OCI-LY3 (cell line): Measurements from ENCODE around the gene SHC1.

ENCODE experiments used
- H2AFZ ChIP-seq: fragments of 200-600, 300-600 bp; shearing (Covaris generic); 2 replicates; pipeline ENCODE4 v1.6.0; 2014; ENCODE audit warnings: antibody characterized with exemption, low read depth, low read length
- H3K27ac ChIP-seq: fragments of 200-600, 300-600 bp; sonication (generic); 2 replicates; pipeline ENCODE4 v1.5.1; 2014; ENCODE audit warnings: mild to moderate bottlenecking, low read length, moderate library complexity, mixed read lengths
- H3K27me3 ChIP-seq: fragments of 200-600, 300-600 bp; sonication (generic); 2 replicates; pipeline ENCODE4 v1.6.1; 2014; ENCODE audit warnings: low read depth, low read length, mixed read lengths
- H3K36me3 ChIP-seq: fragments of 200-600, 300-600 bp; sonication (generic); replicated peaks from 2 replicates; pipeline ENCODE3; 2014; ENCODE audit warnings: low read depth, low read length, mixed read lengths
- H3K4me1 ChIP-seq: fragments of 300-600, 200-600 bp; sonication (generic); 2 replicates; pipeline ENCODE4 v1.6.1; 2014; ENCODE audit warnings: low read length, mixed read lengths
- H3K4me2 ChIP-seq: fragments of 200-600, 300-600 bp; sonication (generic); 2 replicates; pipeline ENCODE4 v1.6.1; 2014; ENCODE audit warnings: low read length, mixed read lengths
- H3K4me3 ChIP-seq: fragments of 300-600, 200-600 bp; sonication (generic); 2 replicates; pipeline ENCODE4 v1.5.1; 2014; ENCODE audit warnings: antibody characterized with exemption, mild to moderate bottlenecking, low read length, moderate library complexity
- H3K79me2 ChIP-seq: fragments of 300-600, 200-600 bp; shearing (Covaris generic); 2 replicates; pipeline ENCODE4 v1.6.1; 2014; ENCODE audit warnings: mild to moderate bottlenecking, low read length, mixed read lengths
- H3K9ac ChIP-seq: fragments of 300-600, 200-600 bp; shearing (Covaris generic); 2 replicates; pipeline ENCODE4 v1.6.0; 2014; ENCODE audit warnings: mild to moderate bottlenecking, low read length, moderate library complexity
- H3K9me3 ChIP-seq: fragments of 200-600, 300-600 bp; shearing (Covaris generic); 2 replicates; pipeline ENCODE4 v1.6.1; 2014; ENCODE audit warnings: low read length, mixed read lengths; ENCODE audit not compliant: insufficient read depth
- H4K20me1 ChIP-seq: fragments of 200-600, 300-600 bp; sonication (generic); 2 replicates; pipeline ENCODE4 v1.6.1; 2016; ENCODE audit warnings: low read length, mixed read lengths; ENCODE audit not compliant: insufficient read depth
- EZH2phosphoT487 ChIP-seq: fragments of 200-600 bp; shearing (Covaris generic); IDR thresholded peaks from 2 replicates; pipeline ENCODE4 v1.6.1; 2018; ENCODE audit warnings: antibody characterized with exemption, mixed run types, low read depth
- TF ChIP-seq, protein P1 (sequence below): fragments of 200-600, 300-600 bp; sonication (generic); IDR thresholded peaks from 2 replicates; pipeline ENCODE4 v1.5.1; 2014; ENCODE audit warnings: antibody characterized with exemption, low read length, low read depth

Gene SHC1

DNA sequence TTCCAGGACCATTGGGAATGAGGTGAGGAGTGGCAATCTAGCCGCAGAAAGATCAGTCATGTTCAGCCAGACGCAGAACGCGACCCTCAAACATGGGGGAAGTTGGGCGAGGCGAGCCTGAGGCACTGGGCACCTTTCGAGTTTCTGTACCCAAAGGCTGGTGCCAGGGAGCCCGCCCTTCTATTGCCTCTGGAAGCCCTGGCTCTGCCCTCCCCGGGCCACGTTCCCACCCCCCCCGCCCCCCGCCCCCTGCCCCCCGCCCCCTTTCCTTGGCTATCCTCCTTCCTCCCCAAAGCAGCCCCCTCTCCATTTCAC is 29.8 kb upstream of the SHC1 start:
- no peak overlapping the region for H2AFZ ChIP-seq
- H3K36me3 ChIP-seq: peaks cover 2% of the 10 kb centered on the region
- peaks cover 41% of the 10 kb centered on the region for H3K4me1 ChIP-seq
- no peaks in the 10 kb centered on the region for H3K27me3 ChIP-seq
- peak overlapping the region; percentile 89 for H3K9ac ChIP-seq
- peak overlapping the region; percentile 82 for H3K4me2 ChIP-seq
- H3K4me3 ChIP-seq: peak overlapping the region; percentile 84
- no peaks in the 10 kb centered on the region for H4K20me1 ChIP-seq
- TF ChIP-seq EZH2phosphoT487: no peak
- TF ChIP-seq, protein P1, sequence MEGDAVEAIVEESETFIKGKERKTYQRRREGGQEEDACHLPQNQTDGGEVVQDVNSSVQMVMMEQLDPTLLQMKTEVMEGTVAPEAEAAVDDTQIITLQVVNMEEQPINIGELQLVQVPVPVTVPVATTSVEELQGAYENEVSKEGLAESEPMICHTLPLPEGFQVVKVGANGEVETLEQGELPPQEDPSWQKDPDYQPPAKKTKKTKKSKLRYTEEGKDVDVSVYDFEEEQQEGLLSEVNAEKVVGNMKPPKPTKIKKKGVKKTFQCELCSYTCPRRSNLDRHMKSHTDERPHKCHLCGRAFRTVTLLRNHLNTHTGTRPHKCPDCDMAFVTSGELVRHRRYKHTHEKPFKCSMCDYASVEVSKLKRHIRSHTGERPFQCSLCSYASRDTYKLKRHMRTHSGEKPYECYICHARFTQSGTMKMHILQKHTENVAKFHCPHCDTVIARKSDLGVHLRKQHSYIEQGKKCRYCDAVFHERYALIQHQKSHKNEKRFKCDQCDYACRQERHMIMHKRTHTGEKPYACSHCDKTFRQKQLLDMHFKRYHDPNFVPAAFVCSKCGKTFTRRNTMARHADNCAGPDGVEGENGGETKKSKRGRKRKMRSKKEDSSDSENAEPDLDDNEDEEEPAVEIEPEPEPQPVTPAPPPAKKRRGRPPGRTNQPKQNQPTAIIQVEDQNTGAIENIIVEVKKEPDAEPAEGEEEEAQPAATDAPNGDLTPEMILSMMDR: no peak
- no peaks in the 10 kb centered on the region for H3K9me3 ChIP-seq
- peak overlapping the region; percentile 95 for H3K27ac ChIP-seq
- H3K79me2 ChIP-seq: peaks cover 28% of the 10 kb centered on the region

GRCh38 chr1:154999571-155000410 is 29.2 kb upstream of the SHC1 start:
- peak overlapping the region; percentile 82 for H3K4me2 ChIP-seq
- no peaks in the 10 kb centered on the region for H3K9me3 ChIP-seq
- H3K9ac ChIP-seq: peak overlapping the region; percentile 89
- no peak overlapping the region for H2AFZ ChIP-seq
- no peaks in the 10 kb centered on the region for H3K27me3 ChIP-seq
- peak overlapping the region; percentile 84 for H3K4me3 ChIP-seq
- H3K79me2 ChIP-seq: peaks cover 22% of the 10 kb centered on the region
- TF ChIP-seq, protein P1: no peak
- no peak for TF ChIP-seq EZH2phosphoT487
- peaks cover 35% of the 10 kb centered on the region for H3K4me1 ChIP-seq
- H3K36me3 ChIP-seq: peaks cover 2% of the 10 kb centered on the region
- H3K27ac ChIP-seq: peak overlapping the region; percentile 95
- H4K20me1 ChIP-seq: no peaks in the 10 kb centered on the region

DNA sequence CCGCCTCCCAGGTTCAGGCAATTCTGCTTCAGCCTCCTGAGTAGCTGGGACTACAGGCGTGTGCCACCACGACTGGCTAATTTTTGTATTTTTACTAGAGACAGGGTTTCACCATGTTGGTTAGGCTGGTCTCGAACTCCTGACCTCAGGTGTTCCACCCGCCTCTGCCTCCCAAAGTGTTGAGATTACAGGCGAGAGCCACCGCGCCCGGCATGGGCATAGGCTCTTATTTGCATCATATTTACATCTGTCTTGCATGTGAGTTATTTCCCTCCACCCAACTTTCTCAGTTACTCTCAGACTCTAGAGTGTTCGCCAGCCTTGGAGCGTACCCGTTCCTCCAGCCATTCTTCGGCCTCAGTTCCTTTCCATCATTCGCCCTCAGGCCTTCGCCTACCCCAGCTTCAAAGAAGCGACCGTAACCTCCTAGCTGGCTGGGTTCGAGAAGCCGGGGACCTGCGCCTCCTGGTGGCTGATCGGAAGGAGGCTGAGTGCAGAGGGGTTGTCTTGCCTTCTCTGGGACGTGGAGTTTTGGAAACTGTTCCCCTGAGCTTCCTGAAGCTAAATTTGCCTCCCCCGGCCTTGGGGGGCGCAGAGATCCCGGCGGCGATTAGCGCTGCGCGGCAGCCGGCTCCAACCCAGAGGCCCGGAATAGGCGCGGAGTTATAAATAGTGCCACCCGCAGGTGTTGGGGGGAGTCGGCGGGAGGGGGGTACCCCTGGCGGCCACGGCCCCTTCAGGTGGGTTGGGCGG is 28.4 kb upstream of the SHC1 start:
- Histone ChIP-seq H3K4me2 (peak overlapping the region; percentile 82), H3K79me2 (peaks cover 14% of the 10 kb centered on the region), H3K36me3 (peaks cover 2% of the 10 kb centered on the region), H3K27ac (peak overlapping the region; percentile 95), H3K9me3 (no peaks in the 10 kb centered on the region), H2AFZ (no peak overlapping the region), H3K9ac (peak overlapping the region; percentile 89), H3K27me3 (no peaks in the 10 kb centered on the region), H3K4me3 (peak overlapping the region; percentile 84), H4K20me1 (no peaks in the 10 kb centered on the region), H3K4me1 (peaks cover 28% of the 10 kb centered on the region)
- TF ChIP-seq EZH2phosphoT487: no peak
- TF ChIP-seq, protein P1: peak; percentile 98

DNA sequence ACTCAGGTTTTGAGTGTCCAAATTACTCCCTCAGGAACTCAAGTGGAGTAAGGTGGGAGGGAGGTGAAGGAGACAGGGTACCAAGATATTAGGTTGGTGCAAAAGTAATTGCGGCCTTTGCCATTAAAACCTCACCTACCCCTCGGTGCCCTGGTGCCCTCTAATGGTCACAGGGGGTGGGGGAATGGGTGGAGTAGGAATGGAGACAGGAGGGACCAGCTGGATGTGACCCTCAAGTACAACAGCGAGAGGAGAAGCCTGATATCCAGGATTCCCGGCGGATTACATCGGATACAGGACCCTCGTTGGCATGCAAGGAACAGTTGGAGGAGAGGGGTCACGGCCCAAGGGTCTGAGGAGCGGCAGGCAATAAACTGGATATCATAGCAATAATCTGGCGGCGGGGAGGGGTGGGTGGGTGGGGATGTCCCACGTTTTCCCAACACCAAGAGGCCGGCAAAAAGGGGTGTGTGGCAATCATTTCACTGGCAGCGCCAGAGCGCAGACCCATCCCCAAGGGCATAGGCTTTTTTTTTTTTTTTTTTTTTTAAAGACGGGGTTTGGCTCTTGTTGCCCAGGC is 27.7 kb upstream of the SHC1 start:
- Histone ChIP-seq H3K36me3 (no peaks in the 10 kb centered on the region), H3K9me3 (no peaks in the 10 kb centered on the region), H3K4me1 (peaks cover 28% of the 10 kb centered on the region), H3K4me3 (peak overlapping the region; percentile 84), H4K20me1 (no peaks in the 10 kb centered on the region), H3K27ac (peak overlapping the region; percentile 95), H3K27me3 (no peaks in the 10 kb centered on the region), H3K9ac (peak overlapping the region; percentile 89; the same call in 1 of the 2 replicates), H3K79me2 (peaks cover 7% of the 10 kb centered on the region), H3K4me2 (peak overlapping the region; percentile 82), H2AFZ (no peak overlapping the region)
- TF ChIP-seq, protein P1: peak; percentile 54
- TF ChIP-seq EZH2phosphoT487: no peak
